WI38 (cell line): ENCODE data around the gene SEPHS1.

Experiments
- H3K4me3 ChIP-seq: 2 replicates; pipeline ENCODE4 v1.5.1; 2011; ENCODE audit warnings: low read depth, mild to moderate bottlenecking, control low read depth, low read length
- TF ChIP-seq, protein P1 (sequence below): IDR thresholded peaks from 2 replicates; pipeline ENCODE4 v1.5.1; 2012; ENCODE audit warnings: low read depth, mild to moderate bottlenecking, control low read depth, low read length

SEPHS1 gene

DNA sequence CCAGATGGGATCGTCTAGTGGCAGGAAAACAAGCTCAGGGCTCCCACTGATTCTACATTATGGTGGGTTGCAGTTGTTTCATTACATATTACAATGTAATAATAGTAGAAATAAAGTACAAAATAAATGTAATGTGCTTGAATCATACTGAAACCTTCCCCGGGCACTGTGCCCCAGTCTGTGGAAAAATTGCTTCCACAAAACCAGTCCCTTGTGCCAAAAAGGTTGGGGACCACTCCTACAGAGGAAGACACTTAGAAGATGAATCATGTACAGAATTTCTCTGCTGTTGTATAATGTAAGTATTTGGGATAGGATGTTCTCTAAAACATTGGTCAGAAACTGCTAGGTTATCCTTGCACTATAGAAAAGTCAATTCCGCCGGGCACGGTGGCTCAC, 36.9 kb downstream of the SEPHS1 start:
- H3K4me3 ChIP-seq = no peak overlapping the region

DNA sequence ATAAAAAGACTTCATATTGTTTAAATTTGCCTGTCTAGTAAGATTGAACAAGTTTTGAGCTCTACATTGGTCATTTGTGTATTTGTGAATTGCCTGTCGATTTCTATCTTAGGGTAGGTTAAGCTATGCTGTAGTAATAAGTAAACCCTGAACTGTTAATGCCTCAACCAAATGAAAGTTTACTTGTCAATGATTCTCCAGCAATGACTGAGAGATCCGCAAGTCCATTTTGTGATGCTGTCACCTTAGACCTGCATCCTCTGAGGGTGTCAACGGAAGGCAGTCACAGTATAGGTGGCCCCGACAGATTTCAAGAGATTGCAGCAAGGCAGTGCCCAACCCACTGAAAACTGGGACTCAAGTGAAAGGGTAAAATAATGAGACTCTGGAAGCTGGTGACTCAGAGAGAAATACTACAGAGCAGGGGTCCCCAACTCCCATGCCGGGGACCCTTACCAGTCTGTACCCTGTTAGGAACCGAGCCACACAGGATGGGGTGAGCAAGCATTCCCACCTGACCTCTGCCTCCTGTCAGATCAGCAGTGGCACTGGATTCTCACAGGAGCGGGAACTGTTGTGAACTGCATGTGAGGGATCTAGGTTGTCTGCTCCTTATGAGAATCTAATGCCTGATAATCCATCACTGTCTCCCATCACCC, 37.4 kb downstream of the SEPHS1 start:
- TF ChIP-seq, protein P1, sequence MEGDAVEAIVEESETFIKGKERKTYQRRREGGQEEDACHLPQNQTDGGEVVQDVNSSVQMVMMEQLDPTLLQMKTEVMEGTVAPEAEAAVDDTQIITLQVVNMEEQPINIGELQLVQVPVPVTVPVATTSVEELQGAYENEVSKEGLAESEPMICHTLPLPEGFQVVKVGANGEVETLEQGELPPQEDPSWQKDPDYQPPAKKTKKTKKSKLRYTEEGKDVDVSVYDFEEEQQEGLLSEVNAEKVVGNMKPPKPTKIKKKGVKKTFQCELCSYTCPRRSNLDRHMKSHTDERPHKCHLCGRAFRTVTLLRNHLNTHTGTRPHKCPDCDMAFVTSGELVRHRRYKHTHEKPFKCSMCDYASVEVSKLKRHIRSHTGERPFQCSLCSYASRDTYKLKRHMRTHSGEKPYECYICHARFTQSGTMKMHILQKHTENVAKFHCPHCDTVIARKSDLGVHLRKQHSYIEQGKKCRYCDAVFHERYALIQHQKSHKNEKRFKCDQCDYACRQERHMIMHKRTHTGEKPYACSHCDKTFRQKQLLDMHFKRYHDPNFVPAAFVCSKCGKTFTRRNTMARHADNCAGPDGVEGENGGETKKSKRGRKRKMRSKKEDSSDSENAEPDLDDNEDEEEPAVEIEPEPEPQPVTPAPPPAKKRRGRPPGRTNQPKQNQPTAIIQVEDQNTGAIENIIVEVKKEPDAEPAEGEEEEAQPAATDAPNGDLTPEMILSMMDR = no peak
- H3K4me3 ChIP-seq = no peak overlapping the region

More for the DNA sequence above, 36.9 kb downstream of the SEPHS1 start:
- TF ChIP-seq, protein P1 = no peak

DNA sequence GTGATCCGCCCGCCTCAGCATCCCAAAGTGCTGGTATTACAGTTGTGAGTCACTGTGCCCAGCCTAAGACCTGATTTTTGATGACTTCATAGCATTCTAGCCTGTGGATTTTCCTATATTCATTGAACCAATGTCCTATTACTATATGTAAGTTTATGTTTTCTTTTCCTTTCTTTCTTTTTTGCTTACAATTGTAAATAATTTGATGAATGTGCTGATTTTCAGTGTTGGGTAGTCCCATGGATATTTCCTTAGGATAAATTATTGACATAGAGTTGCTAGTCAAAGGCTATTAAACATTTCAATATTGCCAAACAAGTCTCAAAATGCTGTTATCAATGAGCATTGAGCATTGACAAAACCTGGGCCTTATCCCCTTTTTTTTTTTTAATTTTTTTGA, 38.3 kb downstream of the SEPHS1 start:
- TF ChIP-seq, protein P1 = no peak
- no peak overlapping the region for H3K4me3 ChIP-seq

DNA sequence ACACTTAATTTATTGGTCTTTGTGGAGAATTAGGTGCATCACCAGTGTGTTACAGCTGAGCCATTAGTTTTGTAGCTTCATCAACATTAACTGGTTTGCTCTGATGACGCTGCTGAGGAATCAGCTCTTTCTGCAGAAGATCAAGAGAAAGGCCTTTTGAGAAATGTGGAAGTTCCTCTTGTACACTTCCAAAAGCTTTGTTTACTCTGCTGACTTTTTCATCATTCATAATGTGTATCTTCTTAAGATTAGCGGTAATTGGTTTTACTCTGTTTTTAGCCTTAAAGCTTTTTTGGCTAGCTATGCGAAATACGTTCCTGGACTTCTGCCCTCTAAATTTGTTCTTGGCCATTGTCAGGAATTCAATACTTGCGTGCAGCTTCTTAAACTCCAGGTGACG, 40.0 kb downstream of the SEPHS1 start:
- TF ChIP-seq, protein P1 = no peak
- no peak overlapping the region for H3K4me3 ChIP-seq

DNA sequence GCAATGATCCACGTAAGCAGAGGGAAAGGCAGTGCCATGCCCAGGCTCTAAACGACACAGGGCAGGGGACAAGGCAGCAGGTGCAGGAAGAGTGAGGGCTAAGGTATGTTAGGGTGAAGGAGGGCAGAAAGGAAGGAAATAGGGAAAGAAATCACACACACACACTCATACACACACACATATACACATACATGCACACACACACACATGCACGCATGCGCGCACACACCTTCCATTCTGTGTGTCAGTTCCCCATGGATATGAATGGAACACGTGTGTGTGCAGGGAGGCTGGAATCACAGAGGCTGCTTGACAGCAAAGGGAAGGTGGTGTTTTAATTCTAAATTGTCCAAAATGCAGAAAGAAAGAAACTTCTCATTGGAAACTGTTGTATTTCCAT, 42.0 kb downstream of the SEPHS1 start:
- TF ChIP-seq, protein P1 = no peak
- no peak overlapping the region for H3K4me3 ChIP-seq

DNA sequence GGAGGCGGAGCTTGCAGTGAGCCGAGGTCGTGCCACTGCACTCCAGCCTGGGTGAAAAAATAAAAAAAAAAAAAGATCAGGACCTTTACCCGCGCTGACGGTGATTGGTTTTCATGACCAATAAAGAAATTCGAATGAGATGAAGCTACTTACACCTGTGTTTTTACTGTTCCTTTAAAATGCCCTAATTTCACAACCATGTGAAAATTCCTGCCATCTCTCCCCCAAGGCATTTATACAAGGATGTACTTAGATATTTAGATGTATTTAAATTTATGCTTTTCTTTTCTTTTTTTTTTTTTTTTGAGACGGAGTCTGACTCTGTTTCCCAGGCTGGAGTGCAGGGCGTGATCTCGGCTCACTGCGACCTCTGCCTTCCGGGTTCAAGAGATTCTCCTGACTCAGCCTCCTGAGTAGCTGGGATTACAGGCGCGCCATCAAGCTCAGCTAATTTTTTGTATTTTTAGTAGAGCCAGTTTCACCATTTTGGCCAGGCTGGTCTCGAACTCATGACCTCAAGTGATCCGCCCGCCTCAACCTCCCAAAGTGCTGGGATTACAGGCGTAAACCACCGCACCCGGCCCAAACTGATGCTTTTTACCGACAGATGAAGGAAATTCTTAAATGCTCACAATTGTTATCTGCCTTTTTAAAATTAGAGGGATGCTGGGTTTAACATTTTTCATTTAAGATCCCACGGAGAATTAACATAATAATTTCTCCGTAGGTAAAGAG, 45.1 kb downstream of the SEPHS1 start:
- no peak overlapping the region for H3K4me3 ChIP-seq
- TF ChIP-seq, protein P1 = no peak
